Testis (tissue), 3 donors: ENCODE measurements around the gene SLC7A14. TPM values are rescaled to one million over a fixed set of nuclear protein-coding genes. Genes with fewer than 3 reads are reported as not detected.

Experiments
- DNase-seq: peaks from one replicate; pipeline ENCODE4 v3.0.0-alpha.2; 2019
- H3K27ac ChIP-seq, 2 donors: fragments of 200-600 bp; sonication (generic); one replicate each; pipeline ENCODE4 v1.5.1; 2019
- H3K27me3 ChIP-seq: fragments of 200-600 bp; sonication (generic); one replicate; pipeline ENCODE4 v1.5.1; 2019
- H3K36me3 ChIP-seq: fragments of 200-600 bp; sonication (generic); one replicate; pipeline ENCODE4 v1.5.1; 2017; ENCODE audit warnings: low read depth; ENCODE audit errors: missing control alignments
- H3K4me1 ChIP-seq: fragments of 200-600 bp; sonication (generic); one replicate; pipeline ENCODE4 v1.5.1; 2019
- H3K4me3 ChIP-seq, 2 donors: fragments of 200-600 bp; sonication (generic); one replicate each; pipeline ENCODE4 v1.5.1; 2017 to 2019
- H3K9me3 ChIP-seq: fragments of 200-600 bp; sonication (generic); one replicate; pipeline ENCODE4 v1.5.1; 2017
- POLR2A ChIP-seq: fragments of 450-650 bp; IDR thresholded peaks from one replicate; pipeline ENCODE4 v1.6.1; 2017; ENCODE audit warnings: antibody characterized with exemption, mild to moderate bottlenecking, moderate library complexity
- WGBS, 2 donors: methylation state at CpG; one replicate each; pipeline ENCODE4 v1.1.5; 2018; 5-methylcytosine and 5-hydroxymethylcytosine counted together
- intact Hi-C: fragments of 100-400 bp; cut with DNase I; formaldehyde crosslinking; loops from one replicate; pipeline ENCODE4 v1.15.1; 2023; ENCODE audit warnings: low total_unique reads
- polyA plus RNA-seq: library from polyadenylated mRNA; stranded (reverse); fragments of 350-450 nt; fragmentation: Illumina TruSeq; extraction: RNeasy Lipid Tissue Mini Kit (QIAGEN cat#74804); gene quantifications from one replicate; pipeline ENCODE4 v1.2.3, GENCODE V29; 2014; ENCODE audit warnings: low read depth, low replicate concordance; ENCODE audit not compliant: insufficient read depth
- total RNA-seq, 2 donors: library from RNA; depleted of rRNA; stranded (reverse); fragments of >200 nt; gene quantifications; one replicate each; pipeline ENCODE4 v1.2.3, GENCODE V29; 2016
- TF ChIP-seq, protein P1 (sequence below), 3 experiments: fragments of 450-650 bp in 2 of 3; fragments of 200-600 bp in 1 of 3; sonication (generic) in 1 of 3; IDR thresholded peaks; one replicate each; pipeline ENCODE4 v1.5.1; 2016 to 2019; ENCODE audit warnings: antibody characterized with exemption in 3 of 3, mild to moderate bottlenecking in 2 of 3, moderate library complexity in 1 of 3

The SLC7A14 gene
- total and polyA plus RNA-seq, 3 donors from 2014 or later = 0.15 to 0.31 (median 0.24) TPM

DNA sequence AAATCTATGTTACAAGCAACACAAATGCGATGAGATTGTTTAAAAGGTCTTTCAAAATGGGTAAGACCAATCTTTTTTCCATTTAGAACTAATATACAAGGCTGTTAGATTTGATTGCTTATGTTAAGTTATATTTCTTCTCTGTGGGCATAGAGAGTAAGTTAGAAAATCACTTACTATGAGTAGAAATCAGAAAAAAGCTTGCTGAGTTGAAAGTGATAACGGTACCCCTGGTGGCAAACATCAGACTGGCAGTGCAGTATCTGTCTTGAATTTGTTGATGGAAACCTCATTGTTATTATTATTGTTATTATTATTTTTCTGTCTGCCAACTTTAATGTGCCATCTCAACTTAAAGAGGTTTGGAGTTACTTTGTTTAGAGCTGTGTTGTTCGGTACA lies 154.8 kb downstream of the SLC7A14 start:
- no peaks in the 10 kb centered on the region for H3K9me3 ChIP-seq
- no peaks in the 10 kb centered on the region for H3K27me3 ChIP-seq
- intact Hi-C loops = no loop called here
- WGBS, 2 donors = 87 to 91% methylated on average over 3 of the region's 3 CpGs
- peaks cover 25% of the 10 kb centered on the region for H3K4me1 ChIP-seq
- no peak overlapping the region for H3K4me3 ChIP-seq
- TF ChIP-seq, protein P1, sequence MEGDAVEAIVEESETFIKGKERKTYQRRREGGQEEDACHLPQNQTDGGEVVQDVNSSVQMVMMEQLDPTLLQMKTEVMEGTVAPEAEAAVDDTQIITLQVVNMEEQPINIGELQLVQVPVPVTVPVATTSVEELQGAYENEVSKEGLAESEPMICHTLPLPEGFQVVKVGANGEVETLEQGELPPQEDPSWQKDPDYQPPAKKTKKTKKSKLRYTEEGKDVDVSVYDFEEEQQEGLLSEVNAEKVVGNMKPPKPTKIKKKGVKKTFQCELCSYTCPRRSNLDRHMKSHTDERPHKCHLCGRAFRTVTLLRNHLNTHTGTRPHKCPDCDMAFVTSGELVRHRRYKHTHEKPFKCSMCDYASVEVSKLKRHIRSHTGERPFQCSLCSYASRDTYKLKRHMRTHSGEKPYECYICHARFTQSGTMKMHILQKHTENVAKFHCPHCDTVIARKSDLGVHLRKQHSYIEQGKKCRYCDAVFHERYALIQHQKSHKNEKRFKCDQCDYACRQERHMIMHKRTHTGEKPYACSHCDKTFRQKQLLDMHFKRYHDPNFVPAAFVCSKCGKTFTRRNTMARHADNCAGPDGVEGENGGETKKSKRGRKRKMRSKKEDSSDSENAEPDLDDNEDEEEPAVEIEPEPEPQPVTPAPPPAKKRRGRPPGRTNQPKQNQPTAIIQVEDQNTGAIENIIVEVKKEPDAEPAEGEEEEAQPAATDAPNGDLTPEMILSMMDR (IDR thresholded peaks at IDR 0.05) = peak in 2 of 3 experiments; percentile 12 to 24
- TF ChIP-seq POLR2A = no peak
- H3K27ac ChIP-seq = peak overlapping the region in 1 of 2 donors; percentile 4
- no peaks in the 10 kb centered on the region for H3K36me3 ChIP-seq
- DNase-seq = no peak

DNA sequence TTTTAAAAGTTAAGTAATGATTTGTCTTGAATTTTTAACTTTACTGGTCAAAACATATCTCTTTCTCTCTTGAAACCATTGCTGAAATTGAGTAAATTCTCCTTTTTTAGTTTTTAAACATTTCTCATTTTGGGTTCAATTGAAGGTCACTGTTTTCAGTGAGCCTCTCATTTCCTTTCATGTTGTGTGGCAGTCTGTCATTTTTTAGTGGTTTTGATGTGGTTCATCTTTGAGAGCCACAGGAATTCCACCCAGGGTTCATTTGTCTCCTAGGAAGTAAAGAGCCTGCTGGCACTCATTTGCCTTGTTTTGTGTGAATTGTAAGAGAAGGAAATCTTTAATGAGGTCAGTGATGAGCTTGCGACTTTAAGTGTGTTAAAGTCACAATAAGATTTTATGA lies 156.8 kb downstream of the SLC7A14 start:
- DNase-seq = no peak
- no peaks in the 10 kb centered on the region for H3K36me3 ChIP-seq
- intact Hi-C loops = loop anchor here (10.0 kb wide), 1 partner anchor 386 kb away; no protein-coding TSS in a partner anchor
- H3K4me1 ChIP-seq = peaks cover 21% of the 10 kb centered on the region
- H3K27ac ChIP-seq = peak overlapping the region in 1 of 2 donors; percentile 16
- no peaks in the 10 kb centered on the region for H3K9me3 ChIP-seq
- no peak overlapping the region for H3K4me3 ChIP-seq
- TF ChIP-seq POLR2A = no peak
- TF ChIP-seq, protein P1 (IDR thresholded peaks at IDR 0.05) = no peak
- no peaks in the 10 kb centered on the region for H3K27me3 ChIP-seq
- 62 to 83% methylated on average over 1 of the region's 1 CpG for WGBS, 2 donors

DNA sequence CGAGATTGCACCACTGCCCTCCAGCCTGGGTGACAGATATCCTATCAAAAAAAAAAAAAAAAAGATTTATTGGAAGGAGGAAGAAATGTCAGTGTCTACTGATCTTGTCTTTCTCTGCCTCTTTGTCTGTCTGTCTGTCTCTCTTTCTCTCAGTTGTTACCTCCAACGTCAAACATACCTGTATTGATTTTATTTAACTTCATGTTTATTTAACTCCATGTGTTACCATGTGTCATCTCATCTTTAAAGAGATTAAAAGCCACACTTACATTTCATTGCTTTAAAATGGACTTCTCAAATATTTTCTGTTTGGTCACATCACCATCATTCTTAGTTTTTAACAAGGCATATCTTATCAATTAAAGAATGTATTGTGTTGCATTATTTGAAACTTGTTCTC lies 157.8 kb downstream of the SLC7A14 start:
- Histone ChIP-seq H3K27me3 (no peaks in the 10 kb centered on the region), H3K36me3 (no peaks in the 10 kb centered on the region), H3K4me3 (no peak overlapping the region), H3K27ac (no peak overlapping the region), H3K9me3 (no peaks in the 10 kb centered on the region), H3K4me1 (peaks cover 26% of the 10 kb centered on the region)
- no peak for TF ChIP-seq POLR2A
- TF ChIP-seq, protein P1 (IDR thresholded peaks at IDR 0.05) = no peak
- intact Hi-C loops = loop anchor here (10.0 kb wide), 1 partner anchor 387 kb away; no protein-coding TSS in a partner anchor
- WGBS, 2 donors = 68 to 73% methylated on average over 2 of the region's 2 CpGs
- no peak for DNase-seq

DNA sequence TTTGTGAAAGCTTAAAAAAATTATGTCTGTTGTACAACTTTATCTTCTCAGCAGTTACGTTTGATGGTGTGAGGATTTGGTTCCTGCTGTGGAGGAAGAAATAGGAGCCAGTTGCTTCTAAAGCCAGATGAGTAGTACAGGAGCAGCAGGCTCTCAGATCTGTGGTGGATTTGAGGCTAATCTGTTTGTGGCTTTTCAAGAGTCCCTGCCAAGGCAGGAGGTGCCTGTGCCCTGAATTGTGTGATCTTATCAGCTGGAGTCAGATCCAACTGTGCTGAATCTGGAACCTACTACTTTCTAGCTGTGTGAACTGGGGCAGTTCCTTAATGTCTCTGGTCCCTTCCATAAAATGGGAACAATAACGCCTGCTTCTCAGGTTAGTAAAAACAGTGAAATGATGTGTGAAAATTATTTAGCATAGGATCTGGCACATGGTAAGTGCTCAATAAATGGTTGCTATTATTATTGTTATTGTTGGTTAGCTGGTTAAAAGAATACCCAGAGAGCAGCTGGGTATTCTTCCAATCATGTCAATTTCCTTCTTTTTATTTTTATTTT lies 159.6 kb downstream of the SLC7A14 start:
- Histone ChIP-seq H3K9me3 (no peaks in the 10 kb centered on the region), H3K4me1 (peaks cover 30% of the 10 kb centered on the region), H3K27me3 (no peaks in the 10 kb centered on the region), H3K36me3 (no peaks in the 10 kb centered on the region), H3K4me3 (no peak overlapping the region), H3K27ac (peak overlapping the region; percentile 38 to 71)
- intact Hi-C loops = loop anchor here (10.0 kb wide), 1 partner anchor 388 kb away; no protein-coding TSS in a partner anchor
- no peak for DNase-seq
- WGBS, 2 donors = 41 to 56% methylated on average over 2 of the region's 2 CpGs
- TF ChIP-seq, protein P1 (IDR thresholded peaks at IDR 0.05) = no peak
- TF ChIP-seq POLR2A = no peak
